ENCODE measurements around the gene FTCDNL1. TPM values are rescaled to one million over a fixed set of nuclear protein-coding genes. Genes with fewer than 3 reads are reported as not detected.

FTCDNL1 gene
- polyA plus RNA-seq, 1 of the 3 experiments (the other 2 are of a cell fraction): not detected

- TF ChIP-seq TEAD4 (IDR thresholded peaks at IDR 0.05; ENCODE audit: borderline replicate concordance, insufficient read depth) (no peak), MAX (IDR thresholded peaks at IDR 0.05; ENCODE audit: low read depth) (no peak), TCF12 (IDR thresholded peaks at IDR 0.05) (no peak), YY1 (IDR thresholded peaks at IDR 0.05; ENCODE audit: low read depth) (no peak), ELF1 (IDR thresholded peaks at IDR 0.05) (no peak), FOSL2 (IDR thresholded peaks at IDR 0.05; ENCODE audit: borderline replicate concordance, low read depth) (no peak), RFX5 (IDR thresholded peaks at IDR 0.05; ENCODE audit: low read length) (no peak)
These were observed 99.4 kb downstream of the FTCDNL1 start (continued) for GRCh38 chr2:199751492-199752120.

- no peaks in the 10 kb centered on the region for H3K79me2 ChIP-seq (ENCODE audit: insufficient read depth)
- H3K4me3 ChIP-seq (ENCODE audit: low read depth in 2 of 2, low read length in 1 of 2): no peak overlapping the region
- ChIA-PET CTCF (interaction anchor here (0.7 to 6.1 kb wide), 2 partner anchors 10 to 1214 kb away, joined by 3 to 42 read pairs; no protein-coding TSS in a partner anchor), POLR2A (no interaction called here)
- no peaks in the 10 kb centered on the region for H3K36me3 ChIP-seq (replicated peaks in 1 of 2; ENCODE audit: control insufficient read depth in 1 of 2, insufficient read depth in 2 of 2, low read length in 1 of 2)
- no peaks in the 10 kb centered on the region for H3K4me1 ChIP-seq (ENCODE audit: control insufficient read depth in 1 of 2, insufficient read depth in 2 of 2, low read depth in 1 of 2, low read length in 1 of 2)
- no peak for DNase-seq
- no peaks in the 10 kb centered on the region for H3F3A ChIP-seq (replicated peaks; ENCODE audit: insufficient read depth)
- H2AFZ ChIP-seq (ENCODE audit: low read depth): no peak overlapping the region
- no peaks in the 10 kb centered on the region for H4K20me1 ChIP-seq (ENCODE audit: insufficient read depth)
- H3K4me2 ChIP-seq: no peak overlapping the region
- TF ChIP-seq USF1 (IDR thresholded peaks at IDR 0.05; ENCODE audit: borderline replicate concordance, low read depth): no peak
- TF ChIP-seq FOXJ3 (CRISPR knock-in tag; IDR thresholded peaks at IDR 0.05): no peak
- TF ChIP-seq ZBTB33 (IDR thresholded peaks at IDR 0.05; ENCODE audit: borderline replicate concordance, low read depth): no peak
- no peak for TF ChIP-seq REST (IDR thresholded peaks at IDR 0.05; ENCODE audit: low read depth, low read length)
- TF ChIP-seq ELF1 (IDR thresholded peaks at IDR 0.05): no peak
- TF ChIP-seq JUND (IDR thresholded peaks at IDR 0.05): no peak
- no peak for TF ChIP-seq RCOR1 (IDR thresholded peaks at IDR 0.05; ENCODE audit: low read length)
- TF ChIP-seq PBX3 (IDR thresholded peaks at IDR 0.05): no peak
- no peak for TF ChIP-seq SIN3A (IDR thresholded peaks at IDR 0.05; ENCODE audit: borderline replicate concordance, low read depth, low read length)
- TF ChIP-seq EP300 (IDR thresholded peaks at IDR 0.05; ENCODE audit: borderline replicate concordance in 1 of 2, low read depth in 1 of 2, low read length in 1 of 2): no peak
- TF ChIP-seq MAX (IDR thresholded peaks at IDR 0.05; ENCODE audit: low read depth): no peak
- no peak for TF ChIP-seq YY1 (IDR thresholded peaks at IDR 0.05; ENCODE audit: low read depth)
- TF ChIP-seq USF2 (IDR thresholded peaks at IDR 0.05; ENCODE audit: borderline replicate concordance, low read depth, low read length): no peak
- TF ChIP-seq EZH2phosphoT487 (IDR thresholded peaks at IDR 0.05; ENCODE audit: borderline replicate concordance, low read depth): no peak
- no peak for TF ChIP-seq TEAD4 (IDR thresholded peaks at IDR 0.05; ENCODE audit: borderline replicate concordance, insufficient read depth)
- TF ChIP-seq FOSL2 (IDR thresholded peaks at IDR 0.05; ENCODE audit: borderline replicate concordance, low read depth): no peak
- TF ChIP-seq MXI1 (IDR thresholded peaks at IDR 0.05; ENCODE audit: low read depth, low read length): no peak
- no peak for TF ChIP-seq NFIC (IDR thresholded peaks at IDR 0.05; ENCODE audit: borderline replicate concordance)
- no peak for TF ChIP-seq CHD2 (IDR thresholded peaks at IDR 0.05; ENCODE audit: low read length, partially characterized antibody)
- no peak for TF ChIP-seq NRF1 (IDR thresholded peaks at IDR 0.05; ENCODE audit: low read depth, low read length)
- H3K9ac ChIP-seq: no peak overlapping the region
- H3K9me2 ChIP-seq: no peaks in the 10 kb centered on the region
- WGBS (ENCODE audit: low lambda C conversion rate): 13% methylated on average over 3 of the region's 5 CpGs
- peaks cover 17% of the 10 kb centered on the region; the same call in 1 of the 2 replicates for H3K27me3 ChIP-seq (ENCODE audit: insufficient read depth)
- H3K27ac ChIP-seq (ENCODE audit: low read depth in 2 of 2, low read length in 1 of 2): no peak overlapping the region
- H3K9me3 ChIP-seq: no peaks in the 10 kb centered on the region
These were observed 101.4 kb downstream of the FTCDNL1 start for GRCh38 chr2:199749571-199749970.

All from SK-N-SH (cell line).